Gastrocnemius medialis (tissue), 4 donors: Measurements from ENCODE around the gene SULF2. TPM values are rescaled to one million over a fixed set of nuclear protein-coding genes. Genes with fewer than 3 reads are reported as not detected.

Experiments used
- ATAC-seq, 2 donors: fragments of 150-250 bp; one replicate each; pipeline ENCODE4 v1.9.1; 2016
- DNase-seq, 2 donors: peaks; one replicate each; pipeline ENCODE4 v3.0.0-alpha.2; 2019
- H3K27ac ChIP-seq, 4 donors: fragments of 200-600 bp; sonication (generic); 1 replicate in 1 of 4; 2 replicates in 3 of 4; pipeline ENCODE4 v1.5.1; 2016 to 2018; ENCODE audit warnings: mild to moderate bottlenecking in 2 of 4, moderate library complexity in 1 of 4
- H3K27me3 ChIP-seq, 3 donors: fragments of 200-600 bp; sonication (generic) in 2 of 3; 1 replicate in 1 of 3; 2 replicates in 2 of 3; pipeline versions ENCODE4 v1.5.1 to v1.6.0; 2016 to 2019; ENCODE audit warnings: mild to moderate bottlenecking in 1 of 3, moderate library complexity in 1 of 3
- H3K36me3 ChIP-seq, 2 donors: fragments of 200-600 bp; sonication (generic) in 1 of 2; one replicate each; pipeline ENCODE4 v1.5.1; 2017 to 2018
- H3K4me1 ChIP-seq, 2 donors: fragments of 200-600 bp; sonication (generic) in 1 of 2; one replicate each; pipeline ENCODE4 v1.5.1; 2016 to 2017; ENCODE audit warnings: mild to moderate bottlenecking in 2 of 2
- H3K4me3 ChIP-seq, 4 donors: fragments of 200-600 bp; sonication (generic) in 3 of 4; 1 replicate in 1 of 4; 2 replicates in 3 of 4; pipeline ENCODE4 v1.5.1; 2016 to 2019; ENCODE audit warnings: mild to moderate bottlenecking in 2 of 4
- H3K9me3 ChIP-seq, 3 donors: fragments of 200-600 bp; sonication (generic) in 2 of 3; 1 replicate in 1 of 3; 2 replicates in 2 of 3; pipeline ENCODE4 v1.5.1; 2016 to 2019
- POLR2A ChIP-seq, 2 donors: fragments of 450-650 bp; IDR thresholded peaks; one replicate each; pipeline ENCODE4 v1.6.1; 2017; ENCODE audit warnings: antibody characterized with exemption in 2 of 2, mild to moderate bottlenecking in 2 of 2, moderate library complexity in 2 of 2
- in situ Hi-C, 4 donors: fragments of 200-750 bp; cut with MboI; loops; one replicate each; pipeline versions ENCODE4 v1.15.0 to v1.8.0; 2017; ENCODE audit warnings: low sequenced_read_pairs in 4 of 4
- intact Hi-C: fragments of 100-400 bp; cut with DNase I; formaldehyde crosslinking; loops from one replicate; pipeline ENCODE4 v1.15.1; 2023; ENCODE audit warnings: low total_unique reads
- total RNA-seq, 4 donors: library from RNA; depleted of rRNA; stranded (reverse); fragments of >200 nt; gene quantifications; one replicate each; pipeline versions ENCODE4 v1.1.0 to v1.2.3, GENCODE V29; 2016
- TF ChIP-seq, protein P1 (sequence below), 5 experiments: fragments of 450-650 bp in 3 of 5; fragments of 200-600 bp in 2 of 5; sonication (generic) in 2 of 5; IDR thresholded peaks in 4 of 5; conservative IDR thresholded peaks in 1 of 5; 1 replicate in 4 of 5; 2 replicates in 1 of 5; pipeline ENCODE4 v1.5.1; 2016 to 2019; ENCODE audit warnings: antibody characterized with exemption in 5 of 5, mild to moderate bottlenecking in 3 of 5, moderate library complexity in 3 of 5

SULF2 gene
- total RNA-seq, 4 donors from 2014 or later = 9.8 to 18.8 (median 16.8) TPM

DNA sequence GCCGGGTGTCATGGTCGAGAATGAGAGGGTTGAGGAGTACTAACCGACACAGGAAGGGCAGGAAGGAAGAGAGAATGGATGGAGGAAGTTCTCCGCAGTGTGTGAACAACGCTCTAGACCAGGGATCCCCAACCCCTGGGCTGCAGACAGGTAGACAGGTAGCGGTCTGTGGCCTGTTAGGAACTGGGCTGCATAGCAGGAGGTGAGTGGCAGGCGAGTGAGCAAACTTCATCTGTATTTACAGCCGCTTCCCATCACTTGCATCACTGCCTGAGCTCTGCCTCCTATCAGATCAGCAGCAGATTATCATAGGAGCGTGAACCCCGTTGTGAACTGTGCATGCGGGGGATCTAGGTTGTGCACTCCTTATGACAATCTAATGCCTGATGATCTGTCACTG lies 62.0 kb downstream of the SULF2 start:
- intact Hi-C loops (no loop called here), in situ Hi-C loops (no loop called here)
- ATAC-seq = no peak
- Histone ChIP-seq H3K9me3 (no peaks in the 10 kb centered on the region), H3K27ac (no peak overlapping the region), H3K36me3 (no peaks in the 10 kb centered on the region), H3K4me3 (no peak overlapping the region), H3K27me3 (no peaks in the 10 kb centered on the region), H3K4me1 (no peaks in the 10 kb centered on the region)
- TF ChIP-seq POLR2A (IDR thresholded peaks at IDR 0.05) = no peak
- TF ChIP-seq, protein P1, sequence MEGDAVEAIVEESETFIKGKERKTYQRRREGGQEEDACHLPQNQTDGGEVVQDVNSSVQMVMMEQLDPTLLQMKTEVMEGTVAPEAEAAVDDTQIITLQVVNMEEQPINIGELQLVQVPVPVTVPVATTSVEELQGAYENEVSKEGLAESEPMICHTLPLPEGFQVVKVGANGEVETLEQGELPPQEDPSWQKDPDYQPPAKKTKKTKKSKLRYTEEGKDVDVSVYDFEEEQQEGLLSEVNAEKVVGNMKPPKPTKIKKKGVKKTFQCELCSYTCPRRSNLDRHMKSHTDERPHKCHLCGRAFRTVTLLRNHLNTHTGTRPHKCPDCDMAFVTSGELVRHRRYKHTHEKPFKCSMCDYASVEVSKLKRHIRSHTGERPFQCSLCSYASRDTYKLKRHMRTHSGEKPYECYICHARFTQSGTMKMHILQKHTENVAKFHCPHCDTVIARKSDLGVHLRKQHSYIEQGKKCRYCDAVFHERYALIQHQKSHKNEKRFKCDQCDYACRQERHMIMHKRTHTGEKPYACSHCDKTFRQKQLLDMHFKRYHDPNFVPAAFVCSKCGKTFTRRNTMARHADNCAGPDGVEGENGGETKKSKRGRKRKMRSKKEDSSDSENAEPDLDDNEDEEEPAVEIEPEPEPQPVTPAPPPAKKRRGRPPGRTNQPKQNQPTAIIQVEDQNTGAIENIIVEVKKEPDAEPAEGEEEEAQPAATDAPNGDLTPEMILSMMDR (IDR thresholded peaks at IDR 0.05 in 4 of 5, conservative IDR thresholded peaks at IDR 0.05 in 1 of 5) = no peak
- DNase-seq = no peak

DNA sequence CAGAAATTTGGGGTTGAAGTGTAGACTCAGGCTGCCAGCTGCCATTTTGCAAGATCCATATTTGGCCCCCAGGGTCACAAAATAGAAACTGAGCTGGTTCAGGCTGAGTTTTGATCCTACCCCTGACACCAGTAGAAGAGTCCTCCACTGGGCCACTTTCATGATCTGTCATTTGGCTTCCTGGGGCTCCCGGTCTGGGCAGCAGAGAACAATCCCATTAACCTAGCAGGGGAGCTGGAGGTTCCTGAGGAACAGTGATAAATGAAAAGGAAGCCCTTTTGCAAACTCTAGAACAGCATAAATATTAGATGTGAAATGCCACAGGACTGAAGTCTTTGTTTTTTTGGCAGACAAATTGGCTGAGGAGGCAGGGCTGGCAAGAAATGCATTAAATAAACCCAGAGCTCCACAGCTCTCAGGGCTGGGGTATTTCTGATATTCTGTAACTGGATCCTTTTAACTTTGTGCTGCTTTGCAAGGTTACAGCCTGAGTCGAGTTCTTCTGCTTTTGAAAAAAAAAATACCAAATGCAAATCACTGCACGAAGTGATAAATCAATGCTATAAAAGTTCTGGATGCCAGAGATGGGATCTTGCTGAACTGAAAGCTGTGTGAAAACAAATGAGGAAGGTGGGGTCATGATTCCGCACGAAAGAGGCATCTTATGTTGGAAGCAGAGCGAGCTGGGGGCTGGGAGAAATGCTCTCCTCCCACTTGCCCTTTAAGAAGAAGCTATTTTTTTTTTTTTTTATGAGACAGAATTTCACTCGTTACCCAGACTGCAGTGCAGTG lies 64.4 kb downstream of the SULF2 start:
- Histone ChIP-seq H3K4me3 (no peak overlapping the region), H3K27ac (no peak overlapping the region), H3K9me3 (no peaks in the 10 kb centered on the region), H3K27me3 (no peaks in the 10 kb centered on the region), H3K36me3 (no peaks in the 10 kb centered on the region), H3K4me1 (no peaks in the 10 kb centered on the region)
- ATAC-seq (no peak), DNase-seq (no peak)
- intact Hi-C loops (no loop called here), in situ Hi-C loops (no loop called here)
- TF ChIP-seq POLR2A (IDR thresholded peaks at IDR 0.05) = no peak
- TF ChIP-seq, protein P1 (IDR thresholded peaks at IDR 0.05 in 4 of 5, conservative IDR thresholded peaks at IDR 0.05 in 1 of 5) = no peak

- Histone ChIP-seq H3K27me3 (no peaks in the 10 kb centered on the region), H3K4me3 (no peak overlapping the region), H3K36me3 (no peaks in the 10 kb centered on the region), H3K9me3 (no peaks in the 10 kb centered on the region), H3K27ac (no peak overlapping the region), H3K4me1 (no peaks in the 10 kb centered on the region)
- no peak for TF ChIP-seq POLR2A (IDR thresholded peaks at IDR 0.05)
- TF ChIP-seq, protein P1 (IDR thresholded peaks at IDR 0.05 in 4 of 5, conservative IDR thresholded peaks at IDR 0.05 in 1 of 5) = no peak
- DNase-seq = no peak
- intact Hi-C loops (no loop called here), in situ Hi-C loops (no loop called here)
- no peak for ATAC-seq
Observed at GRCh38 chr20:47719625-47720024, 65.7 kb downstream of the SULF2 start.

GRCh38 chr20:47719211-47719610 lies 66.1 kb downstream of the SULF2 start:
- no peak overlapping the region for H3K27ac ChIP-seq
- H3K4me1 ChIP-seq = no peaks in the 10 kb centered on the region
- in situ Hi-C loops (no loop called here), intact Hi-C loops (no loop called here)
- TF ChIP-seq, protein P1 (IDR thresholded peaks at IDR 0.05 in 4 of 5, conservative IDR thresholded peaks at IDR 0.05 in 1 of 5) = no peak
- TF ChIP-seq POLR2A (IDR thresholded peaks at IDR 0.05) = no peak
- H3K27me3 ChIP-seq = no peaks in the 10 kb centered on the region
- no peaks in the 10 kb centered on the region for H3K9me3 ChIP-seq
- DNase-seq (no peak), ATAC-seq (no peak)
- no peak overlapping the region for H3K4me3 ChIP-seq
- no peaks in the 10 kb centered on the region for H3K36me3 ChIP-seq
